GM18858 (cell line): ENCODE results near the gene USP37.
A peak's percentile ranks its signal among the peaks of the same experiment; 100 is the strongest.

Experiments
- ATAC-seq: cut with Tn5 transposase; IDR thresholded peaks from one replicate; pipeline ENCODE4 v1.9.1; 2021; ENCODE audit not compliant: unreplicated experiment

Gene USP37

GRCh38 chr2:218434456-218434855 is 133.7 kb downstream of the USP37 start:
- ATAC-seq, result no peak

- no peak for ATAC-seq
Measured at GRCh38 chr2:218432676-218433365, 135.3 kb downstream of the USP37 start.

- ATAC-seq, result no peak
Measured at GRCh38 chr2:218431878-218432277, 136.3 kb downstream of the USP37 start.

GRCh38 chr2:218430721-218431120 is 137.4 kb downstream of the USP37 start:
- ATAC-seq, result no peak

GRCh38 chr2:218429911-218430692 is 138.0 kb downstream of the USP37 start:
- no peak for ATAC-seq

- ATAC-seq, result no peak
Measured at GRCh38 chr2:218428846-218429558, 139.1 kb downstream of the USP37 start.

- ATAC-seq, result no peak
Measured at GRCh38 chr2:218427741-218428140, 140.4 kb downstream of the USP37 start.

- ATAC-seq, result no peak
Measured at GRCh38 chr2:218425531-218425930, 142.6 kb downstream of the USP37 start.

- no peak for ATAC-seq
Measured at GRCh38 chr2:218423584-218423983, 144.6 kb downstream of the USP37 start.

- no peak for ATAC-seq
Measured at GRCh38 chr2:218422403-218423086, 145.6 kb downstream of the USP37 start.

GRCh38 chr2:218421027-218421426 is 147.1 kb downstream of the USP37 start:
- ATAC-seq, result no peak

- no peak for ATAC-seq
Measured at GRCh38 chr2:218419630-218420216, 148.4 kb downstream of the USP37 start.

- no peak for ATAC-seq
Measured at GRCh38 chr2:218418717-218419458, 149.3 kb downstream of the USP37 start, which contains the start of gene VIL1. Gene VIL1 (plus strand): TSS chr2:218419123. CDS start chr2:218423779, 4,656 bp downstream.

- ATAC-seq, result no peak
Measured at GRCh38 chr2:218418321-218418716, 149.8 kb downstream of the USP37 start.

GRCh38 chr2:218407717-218408116 is 160.4 kb downstream of the USP37 start:
- ATAC-seq, result no peak

- ATAC-seq, result no peak
Measured at GRCh38 chr2:218406949-218407618, 161.1 kb downstream of the USP37 start.

GRCh38 chr2:218406209-218406948 is 161.8 kb downstream of the USP37 start:
- peak; percentile 69 for ATAC-seq

GRCh38 chr2:218405746-218406208 is 162.4 kb downstream of the USP37 start:
- ATAC-seq, result no peak
